Endothelial cell of umbilical vein (primary cell): ENCODE results near the gene CCDC159. TPM values are rescaled to one million over a fixed set of nuclear protein-coding genes. Genes with fewer than 3 reads are reported as not detected.

Experiments
- BruUV-seq: library from RNA; stranded (reverse); fragments of 400-500 nt; replicated peaks from 2 replicates; lab custom pipeline; 2021; lab: Mats Ljungman, UMichigan
- CTCF ChIA-PET: fragments of 300-600, 350-600 bp; sonication (Branson Sonifier 250); formaldehyde crosslinking; loops from one replicate; lab custom pipeline; 2021; ENCODE audit warnings: antibody characterized with exemption, inconsistent platforms; lab: Charles Lee
- POLR2A ChIA-PET: fragments of 300-600, 350-600 bp; sonication (Branson Sonifier 250); formaldehyde crosslinking; loops from one replicate; lab custom pipeline; 2021; ENCODE audit warnings: antibody characterized with exemption, inconsistent platforms; lab: Charles Lee
- DNase-seq: peaks from one replicate; pipeline ENCODE4 v3.0.0-alpha.2; 2011; ENCODE audit warnings: low read depth, low spot score
- FAIRE-seq: peaks from 2 replicates; lab custom pipeline; 2011; peaks lifted over from hg19 to GRCh38; lab: Jason Lieb, UNC
- H2AFZ ChIP-seq: 2 replicates; pipeline ENCODE4 v1.6.0; 2012; ENCODE audit warnings: low read depth, low read length, control low read depth, inconsistent platforms
- H3K27ac ChIP-seq: 2 replicates; pipeline ENCODE4 v1.5.1; 2011; ENCODE audit warnings: low read depth, mild to moderate bottlenecking, control low read depth, low read length, moderate library complexity; ENCODE audit not compliant: insufficient read depth
- H3K27me3 ChIP-seq, 2 experiments: 2 replicates each; pipeline versions ENCODE4 v1.6.0 to v1.6.1; 2011; ENCODE audit warnings: low read length in 2 of 2, mixed read lengths in 1 of 2; ENCODE audit not compliant: control insufficient read depth in 2 of 2, insufficient read depth in 2 of 2
- H3K36me3 ChIP-seq, 2 experiments: 2 replicates in 1 of 2; 3 replicates in 1 of 2; pipeline ENCODE4 v1.5.1; 2011; ENCODE audit warnings: low read length in 2 of 2, mild to moderate bottlenecking in 1 of 2, moderate library complexity in 1 of 2; ENCODE audit not compliant: control insufficient read depth in 2 of 2, insufficient read depth in 2 of 2; ENCODE audit errors: extremely low read depth in 1 of 2
- H3K4me1 ChIP-seq: 3 replicates; pipeline ENCODE4 v1.5.1; 2011; ENCODE audit warnings: mild to moderate bottlenecking, low read length; ENCODE audit not compliant: control insufficient read depth, insufficient read depth; ENCODE audit errors: extremely low read depth
- H3K4me2 ChIP-seq: 2 replicates; pipeline ENCODE4 v1.6.1; 2011; ENCODE audit warnings: low read length, control low read depth, mixed read lengths; ENCODE audit not compliant: insufficient read depth
- H3K4me3 ChIP-seq, 3 experiments: fragments of 200-600 bp in 1 of 3; sonication (generic), shearing (Covaris generic) in 1 of 3; replicated peaks in 1 of 3; 2 replicates each; pipeline ENCODE4 v1.5.1; 2011 to 2016; ENCODE audit warnings: control low read depth in 3 of 3, low read length in 3 of 3, mild to moderate bottlenecking in 2 of 3, inconsistent platforms in 1 of 3, low read depth in 1 of 3, moderate library complexity in 1 of 3; ENCODE audit not compliant: insufficient read depth in 1 of 3
- H3K79me2 ChIP-seq: 2 replicates; pipeline ENCODE4 v1.6.0; 2012; ENCODE audit warnings: low read length, inconsistent platforms; ENCODE audit not compliant: control insufficient read depth, insufficient read depth
- H3K9ac ChIP-seq: replicated peaks from 2 replicates; pipeline ENCODE3; 2011; ENCODE audit warnings: low read length, control low read depth; ENCODE audit not compliant: insufficient read depth; ENCODE audit errors: extremely low read depth
- H3K9me1 ChIP-seq: replicated peaks from 3 replicates; pipeline ENCODE4 v1.6.0; 2011; ENCODE audit warnings: mild to moderate bottlenecking, low read length; ENCODE audit not compliant: control insufficient read depth, insufficient read depth; ENCODE audit errors: extremely low read depth
- H3K9me3 ChIP-seq: replicated peaks from 2 replicates; pipeline ENCODE4 v1.5.1; 2012; ENCODE audit warnings: low read length, inconsistent platforms; ENCODE audit not compliant: control insufficient read depth, insufficient read depth
- H4K20me1 ChIP-seq: replicated peaks from 2 replicates; pipeline ENCODE3; 2011; ENCODE audit warnings: mild to moderate bottlenecking, low read length; ENCODE audit not compliant: control insufficient read depth, insufficient read depth; ENCODE audit errors: extremely low read depth
- EZH2 ChIP-seq: IDR thresholded peaks from 2 replicates; pipeline ENCODE4 v1.6.1; 2012; ENCODE audit warnings: borderline replicate concordance, low read depth, mild to moderate bottlenecking, moderate library complexity, low read length, inconsistent platforms; ENCODE audit not compliant: severe bottlenecking
- FOS ChIP-seq: IDR thresholded peaks from 2 replicates; pipeline ENCODE4 v1.6.1; 2011; ENCODE audit warnings: mild to moderate bottlenecking, low read length, moderate library complexity, borderline replicate concordance; ENCODE audit not compliant: insufficient read depth
- GATA2 ChIP-seq: IDR thresholded peaks from 2 replicates; pipeline ENCODE4 v1.7.0; 2011; ENCODE audit warnings: low read depth, mild to moderate bottlenecking, moderate library complexity, mixed read lengths, low read length; ENCODE audit not compliant: insufficient read length, insufficient read depth
- JUN ChIP-seq: IDR thresholded peaks from 2 replicates; pipeline ENCODE4 v1.6.1; 2011; ENCODE audit warnings: borderline replicate concordance, low read depth; ENCODE audit not compliant: insufficient read length, insufficient read depth
- MYC ChIP-seq: IDR thresholded peaks from one replicate; pipeline ENCODE4 v1.6.1; 2011; ENCODE audit warnings: mild to moderate bottlenecking, low read depth, low read length
- POLR2A ChIP-seq: IDR thresholded peaks from 2 replicates; pipeline ENCODE4 v1.6.1; 2012; ENCODE audit warnings: low read depth, mild to moderate bottlenecking, control low read depth, low read length
- POLR2AphosphoS5 ChIP-seq: IDR thresholded peaks from 2 replicates; pipeline ENCODE4 v1.6.1; 2012; ENCODE audit warnings: low read depth, mild to moderate bottlenecking, control low read depth, low read length, moderate library complexity; ENCODE audit not compliant: insufficient read depth
- dilution Hi-C: fragments of 300-500 bp; cut with MboI; formaldehyde crosslinking; loops from one replicate; pipeline ENCODE4 v1.15.0; 2019; ENCODE audit warnings: low sequenced_read_pairs; ENCODE audit not compliant: extremely low pct_ligation_motif_present
- intact Hi-C: fragments of 100-400 bp; cut with micrococcal nuclease; formaldehyde crosslinking; loops from one replicate; pipeline ENCODE4 v1.10.0; 2022
- polyA plus RNA-seq, 4 experiments: library from polyadenylated mRNA; depleted of rRNA in 3 of 4; stranded (reverse) in 3 of 4; unstranded in 1 of 4; fragments of >200 nt; gene quantifications; 2 replicates each; pipeline versions ENCODE4 v1.2.1 to v1.2.3, GENCODE V29; 2011 to 2012; ENCODE audit warnings: missing spikeins in 1 of 4
- total RNA-seq: library from RNA; stranded (reverse); gene quantifications from 2 replicates; pipeline ENCODE4 v1.2.3, GENCODE V29; 2021
- TF ChIP-seq, protein P1 (sequence below): IDR thresholded peaks from 2 replicates; pipeline ENCODE4 v1.6.1; 2011; ENCODE audit not compliant: insufficient read depth, insufficient read length
- TF ChIP-seq, protein P2 (sequence below), 2 donors: IDR thresholded peaks; 1 replicate in 1 of 2; 2 replicates in 1 of 2; pipeline ENCODE4 v1.5.1; 2011; ENCODE audit warnings: low read length in 2 of 2, mild to moderate bottlenecking in 2 of 2, moderate library complexity in 2 of 2, control low read depth in 1 of 2, inconsistent platforms in 1 of 2, low read depth in 1 of 2; ENCODE audit not compliant: insufficient read depth in 1 of 2; ENCODE audit errors: extremely low read depth in 1 of 2

CCDC159 gene
- total and polyA plus RNA-seq, 2 donors (not counting 3 experiments of a cell fraction or from before 2014, with no cell fraction given), result 30.0 to 31.6 TPM

- no peak overlapping the region for H3K9ac ChIP-seq
- ChIA-PET CTCF (interaction anchor here (1.0 to 2.2 kb wide), 6 partner anchors 14 to 68 kb away, joined by 3 to 23 read pairs (median 5); partner anchors contain the start of gene SWSAP1), POLR2A (no interaction called here)
- H3K4me3 ChIP-seq, result peak overlapping the region; percentile 43 to 91 (median 52)
- H3K36me3 ChIP-seq, result peaks cover 0 to 14% of the 10 kb centered on the region in 2 experiments
- dilution Hi-C loops (no loop called here), intact Hi-C loops (loop anchor here (1.0 to 2.0 kb wide), 2 partner anchors 36 to 44 kb away; partner anchors contain the start of gene SWSAP1)
- H3K4me1 ChIP-seq, result peaks cover 11% of the 10 kb centered on the region
- no peaks in the 10 kb centered on the region for H4K20me1 ChIP-seq
- TF ChIP-seq EZH2 (no peak), JUN (no peak), GATA2 (no peak), POLR2AphosphoS5 (no peak), MYC (no peak), POLR2A (no peak), FOS (no peak)
- TF ChIP-seq, protein P1, sequence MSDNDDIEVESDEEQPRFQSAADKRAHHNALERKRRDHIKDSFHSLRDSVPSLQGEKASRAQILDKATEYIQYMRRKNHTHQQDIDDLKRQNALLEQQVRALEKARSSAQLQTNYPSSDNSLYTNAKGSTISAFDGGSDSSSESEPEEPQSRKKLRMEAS, result no peak
- TF ChIP-seq, protein P2, sequence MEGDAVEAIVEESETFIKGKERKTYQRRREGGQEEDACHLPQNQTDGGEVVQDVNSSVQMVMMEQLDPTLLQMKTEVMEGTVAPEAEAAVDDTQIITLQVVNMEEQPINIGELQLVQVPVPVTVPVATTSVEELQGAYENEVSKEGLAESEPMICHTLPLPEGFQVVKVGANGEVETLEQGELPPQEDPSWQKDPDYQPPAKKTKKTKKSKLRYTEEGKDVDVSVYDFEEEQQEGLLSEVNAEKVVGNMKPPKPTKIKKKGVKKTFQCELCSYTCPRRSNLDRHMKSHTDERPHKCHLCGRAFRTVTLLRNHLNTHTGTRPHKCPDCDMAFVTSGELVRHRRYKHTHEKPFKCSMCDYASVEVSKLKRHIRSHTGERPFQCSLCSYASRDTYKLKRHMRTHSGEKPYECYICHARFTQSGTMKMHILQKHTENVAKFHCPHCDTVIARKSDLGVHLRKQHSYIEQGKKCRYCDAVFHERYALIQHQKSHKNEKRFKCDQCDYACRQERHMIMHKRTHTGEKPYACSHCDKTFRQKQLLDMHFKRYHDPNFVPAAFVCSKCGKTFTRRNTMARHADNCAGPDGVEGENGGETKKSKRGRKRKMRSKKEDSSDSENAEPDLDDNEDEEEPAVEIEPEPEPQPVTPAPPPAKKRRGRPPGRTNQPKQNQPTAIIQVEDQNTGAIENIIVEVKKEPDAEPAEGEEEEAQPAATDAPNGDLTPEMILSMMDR (IDR thresholded peaks at IDR 0.05; ENCODE audit: extremely low read depth in 1 of 2, insufficient read depth in 1 of 2, low read depth in 1 of 2, low read length in 2 of 2), result no peak
- H3K9me1 ChIP-seq, result no peaks in the 10 kb centered on the region
- BruUV-seq, result no TSS peak
- no peak overlapping the region for H3K27ac ChIP-seq
- peak overlapping the region; percentile 70 for H2AFZ ChIP-seq
- no peaks in the 10 kb centered on the region for H3K9me3 ChIP-seq
- DNase-seq (no peak), FAIRE-seq (no peak)
- peak overlapping the region; percentile 83 for H3K4me2 ChIP-seq
- no peaks in the 10 kb centered on the region for H3K27me3 ChIP-seq
- no peaks in the 10 kb centered on the region for H3K79me2 ChIP-seq
These were observed 7.6 kb upstream of the CCDC159 start for GRCh38 chr19:11338569-11339253.
